ENCODE data around the gene C1orf122. TPM values are rescaled to one million over a fixed set of nuclear protein-coding genes. Genes with fewer than 3 reads are reported as not detected.

C1orf122 gene
- total and polyA plus RNA-seq, 2 of the 8 experiments (the other 6 are each of a cell fraction or from before 2014, with no cell fraction given) = 32.1 to 36.9 TPM

DNA sequence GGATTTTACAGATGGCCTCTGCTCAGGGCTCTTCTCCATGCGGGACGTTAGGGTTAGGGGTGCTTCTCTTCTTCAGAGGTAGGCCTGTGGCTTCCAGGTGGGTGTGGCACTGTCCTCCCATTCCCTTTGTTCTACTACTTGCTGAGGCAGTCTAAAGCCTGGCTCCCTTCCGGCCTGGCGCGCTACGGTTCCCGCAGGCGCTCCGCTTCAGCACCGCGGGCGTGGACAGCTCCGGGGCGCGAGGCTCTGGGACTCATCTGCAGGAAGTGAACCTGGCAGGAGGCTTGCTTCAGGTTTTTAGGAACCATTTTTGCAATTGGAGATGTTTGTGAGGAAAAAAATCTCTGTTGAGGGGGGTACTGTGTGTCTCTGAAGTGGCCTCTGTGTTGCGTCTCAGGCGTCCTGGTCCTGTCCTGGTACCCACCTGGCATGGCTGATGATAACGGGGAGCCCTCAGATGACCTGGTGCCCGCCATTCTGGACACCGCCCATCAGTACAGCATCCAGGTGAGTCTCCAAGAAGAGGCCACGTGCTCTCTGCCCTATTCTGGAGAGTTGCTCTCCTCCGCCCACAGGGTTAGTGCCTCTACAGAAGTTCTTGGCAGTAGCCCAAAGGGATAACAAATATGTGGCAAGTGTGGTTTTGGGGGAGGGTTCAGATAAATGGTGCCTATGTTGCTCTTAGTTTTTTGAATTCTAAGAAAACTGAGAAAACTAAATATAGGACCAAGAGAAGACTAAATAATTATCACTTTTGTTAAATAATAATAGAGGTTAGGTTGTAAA, 12.1 kb upstream of the C1orf122 start:
- Histone ChIP-seq H3K56ac (replicated peaks; ENCODE audit: insufficient read length, low read depth, low read length) (no peak overlapping the region), H3K27ac (ENCODE audit: low read depth, low read length) (no peak overlapping the region), H3K18ac (ENCODE audit: extremely low read depth, low read length) (no peak overlapping the region; the same call in 1 of the 2 replicates), H2BK15ac (ENCODE audit: low read length) (no peak overlapping the region), H3K9ac (replicated peaks in 1 of 4; ENCODE audit: extremely low read depth in 1 of 4, low read depth in 3 of 4, low read length in 3 of 4) (peak overlapping the region in 1 of 4 experiments; percentile 2; a peak in 1 of 7 replicates), H2AFZ (ENCODE audit: low read length) (no peak overlapping the region), H2BK120ac (replicated peaks; ENCODE audit: low read depth, low read length) (no peak overlapping the region), H4K8ac (ENCODE audit: extremely low read depth, insufficient read depth, low read length) (no peak overlapping the region), H2BK12ac (ENCODE audit: low read depth, low read length) (no peak overlapping the region), H3K36me3 (ENCODE audit: control insufficient read depth in 2 of 4, insufficient read depth in 4 of 4, low read length in 3 of 4) (peaks cover 0 to 5% (median 0%) of the 10 kb centered on the region in 4 experiments; a peak in 4 of 8 replicates), H3K27me3 (replicated peaks in 1 of 4; ENCODE audit: control insufficient read depth in 3 of 4, extremely low read depth in 1 of 4, insufficient read depth in 3 of 4, low read length in 3 of 4) (peaks cover 10 to 36% (median 31%) of the 10 kb centered on the region in 4 experiments), H3K4me3 (ENCODE audit: extremely low read depth in 1 of 4, insufficient read depth in 2 of 4, low read depth in 3 of 4, low read length in 4 of 4) (peak overlapping the region in 2 of 4 experiments; percentile 72 to 79; a peak in 3 of 8 replicates), H4K20me1 (replicated peaks in 1 of 2; ENCODE audit: control insufficient read depth in 1 of 2, insufficient read depth in 2 of 2, low read length in 2 of 2) (peaks cover 0 to 9% of the 10 kb centered on the region in 2 experiments), H2AK5ac (ENCODE audit: low read depth, low read length) (no peak overlapping the region), H2BK5ac (ENCODE audit: low read depth, low read length) (no peak overlapping the region), H4K5ac (ENCODE audit: insufficient read length, low read depth, low read length) (no peak overlapping the region), H3K23ac (ENCODE audit: insufficient read length) (no peak overlapping the region), H4K91ac (replicated peaks; ENCODE audit: insufficient read length, low read length) (no peak overlapping the region), H3K14ac (ENCODE audit: insufficient read length) (no peak overlapping the region), H3K9me3 (ENCODE audit: insufficient read depth in 2 of 2, low read depth in 1 of 2, low read length in 1 of 2) (no peaks in the 10 kb centered on the region), H2BK20ac (ENCODE audit: low read length) (no peak overlapping the region), H3K23me2 (ENCODE audit: low read depth, low read length) (peaks cover 8% of the 10 kb centered on the region), H3K79me1 (ENCODE audit: low read depth, low read length) (no peaks in the 10 kb centered on the region), H3K4me2 (ENCODE audit: insufficient read depth in 1 of 2, low read depth in 2 of 2, low read length in 2 of 2) (peak overlapping the region; percentile 79 to 80), H3K4me1 (replicated peaks in 1 of 4; ENCODE audit: control insufficient read depth in 3 of 4, insufficient read depth in 4 of 4, low read length in 3 of 4) (peaks cover 0 to 7% (median 5%) of the 10 kb centered on the region in 4 experiments; a peak in 6 of 7 replicates), H3K4ac (replicated peaks; ENCODE audit: insufficient read length, low read depth, low read length) (no peak overlapping the region), H3K79me2 (ENCODE audit: control insufficient read depth in 1 of 2, insufficient read depth in 2 of 2, low read length in 2 of 2) (no peaks in the 10 kb centered on the region)
- POLR2A ChIA-PET (ENCODE audit: partially characterized antibody) = interaction anchor here (0.5 to 1.9 kb wide), 6 partner anchors 10 to 111 kb away, joined by 3 to 24 read pairs (median 4); partner anchors contain the start of genes C1orf122, EPHA10, MTF1 and YRDC
- FAIRE-seq (peak; percentile 66), DNase-seq (ENCODE audit: low read depth in 1 of 2, low spot score in 2 of 2) (peak; percentile 61 to 92)
- CTCF ChIA-PET (ENCODE audit: partially characterized antibody) = no interaction called here
- 26% methylated on average over 22 of the region's 22 CpGs; no CpG with 5 or more reads in 1 of the 2 experiments for WGBS, 2 experiments (ENCODE audit: extremely low coverage in 1 of 2, insufficient coverage in 1 of 2, insufficient read length in 1 of 2, insufficient replicate concordance in 2 of 2, low coverage in 1 of 2, low lambda C conversion rate in 2 of 2, missing lambda C conversion rate in 1 of 2)
- TF ChIP-seq, protein P1, sequence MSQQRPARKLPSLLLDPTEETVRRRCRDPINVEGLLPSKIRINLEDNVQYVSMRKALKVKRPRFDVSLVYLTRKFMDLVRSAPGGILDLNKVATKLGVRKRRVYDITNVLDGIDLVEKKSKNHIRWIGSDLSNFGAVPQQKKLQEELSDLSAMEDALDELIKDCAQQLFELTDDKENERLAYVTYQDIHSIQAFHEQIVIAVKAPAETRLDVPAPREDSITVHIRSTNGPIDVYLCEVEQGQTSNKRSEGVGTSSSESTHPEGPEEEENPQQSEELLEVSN (IDR thresholded peaks at IDR 0.05) = peak; percentile 60
- TF ChIP-seq SAP30 (IDR thresholded peaks at IDR 0.05; ENCODE audit: insufficient read depth, insufficient replicate concordance, low read length) = no peak
- no peak for TF ChIP-seq JUN (IDR thresholded peaks at IDR 0.05; ENCODE audit: low read depth, low read length)
- TF ChIP-seq HDAC2 (IDR thresholded peaks at IDR 0.05; ENCODE audit: borderline replicate concordance in 1 of 2, low read depth in 2 of 2, low read length in 2 of 2) = peak; percentile 88 to 90; a peak in 3 of 4 replicates
- no peak for TF ChIP-seq HDAC6 (IDR thresholded peaks at IDR 0.05; ENCODE audit: low read depth, low read length)
- TF ChIP-seq, protein P2, sequence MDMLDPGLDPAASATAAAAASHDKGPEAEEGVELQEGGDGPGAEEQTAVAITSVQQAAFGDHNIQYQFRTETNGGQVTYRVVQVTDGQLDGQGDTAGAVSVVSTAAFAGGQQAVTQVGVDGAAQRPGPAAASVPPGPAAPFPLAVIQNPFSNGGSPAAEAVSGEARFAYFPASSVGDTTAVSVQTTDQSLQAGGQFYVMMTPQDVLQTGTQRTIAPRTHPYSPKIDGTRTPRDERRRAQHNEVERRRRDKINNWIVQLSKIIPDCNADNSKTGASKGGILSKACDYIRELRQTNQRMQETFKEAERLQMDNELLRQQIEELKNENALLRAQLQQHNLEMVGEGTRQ (IDR thresholded peaks at IDR 0.05; ENCODE audit: low read length) = no peak
- peak; percentile 47 for TF ChIP-seq TAF7 (optimal IDR thresholded peaks at IDR 0.05; ENCODE audit: borderline replicate concordance, low read depth, low read length)
- no peak for TF ChIP-seq KDM5A (IDR thresholded peaks at IDR 0.05; ENCODE audit: low read length)
